HepG2 (cell line): Measurements from ENCODE around the gene MYLK2. TPM values are rescaled to one million over a fixed set of nuclear protein-coding genes. Genes with fewer than 3 reads are reported as not detected.

Source experiments
- ATAC-seq: fragments of 200-7000 bp; cut with Tn5 transposase; 3 replicates; pipeline ENCODE4 v1.9.1; 2020; ENCODE audit warnings: mild to moderate bottlenecking, moderate library complexity
- BruUV-seq: library from RNA; stranded (reverse); fragments of 400-500 nt; replicated peaks from 2 replicates; lab custom pipeline; 2021; lab: Mats Ljungman, UMichigan
- CTCF ChIA-PET: fragments of 300-600 bp; formaldehyde crosslinking; extraction: SDS; loops from one replicate; lab custom pipeline; 2021; ENCODE audit warnings: low total read pairs, inconsistent platforms, low intra/inter-chr PET ratio; lab: Yijun Ruan, JAX
- POLR2A ChIA-PET: fragments of 350-600 bp; sonication (Branson Sonifier 250); formaldehyde crosslinking; loops from one replicate; lab custom pipeline; 2020; ENCODE audit warnings: antibody characterized with exemption, inconsistent platforms; lab: Yijun Ruan, JAX
- DNase-seq: peaks from one replicate; pipeline ENCODE4 v3.0.0-alpha.2; 2015; ENCODE audit warnings: low spot score
- FAIRE-seq: peaks from 3 replicates; lab custom pipeline; 2011; peaks lifted over from hg19 to GRCh38; lab: Jason Lieb, UNC
- H2AFZ ChIP-seq: one replicate; pipeline ENCODE4 v1.6.1; 2011; ENCODE audit warnings: low read length, inconsistent platforms
- H3K27ac ChIP-seq: fragments of 300-600 bp; 3 replicates; pipeline ENCODE4 v1.8.0; 2011; ENCODE audit warnings: mixed run types, mild to moderate bottlenecking, mixed read lengths, low read length, inconsistent platforms; ENCODE audit not compliant: insufficient read depth; ENCODE audit errors: extremely low read length
- H3K27me3 ChIP-seq, 2 experiments: fragments of 200-600 bp in 1 of 2; 2 replicates in 1 of 2; 3 replicates in 1 of 2; pipeline versions ENCODE4 v1.6.0 to v1.8.0; 2011; ENCODE audit warnings: low read length in 2 of 2, mild to moderate bottlenecking in 2 of 2, moderate library complexity in 2 of 2, inconsistent platforms in 1 of 2; ENCODE audit not compliant: insufficient read depth in 2 of 2, control insufficient read depth in 1 of 2
- H3K36me3 ChIP-seq, 2 experiments: fragments of 200-600 bp in 1 of 2; replicated peaks in 1 of 2; 2 replicates in 1 of 2; 3 replicates in 1 of 2; pipeline versions ENCODE4 v1.5.1 to v1.8.0; 2011; ENCODE audit warnings: low read length in 2 of 2, inconsistent platforms in 1 of 2; ENCODE audit not compliant: insufficient read depth in 2 of 2, control insufficient read depth in 1 of 2
- H3K4me1 ChIP-seq: 2 replicates; pipeline ENCODE4 v1.5.1; 2012; ENCODE audit warnings: low read length, inconsistent platforms; ENCODE audit not compliant: insufficient read depth
- H3K4me2 ChIP-seq: 2 replicates; pipeline ENCODE4 v1.6.0; 2011; ENCODE audit warnings: low read depth, low read length, inconsistent platforms
- H3K4me3 ChIP-seq, 3 experiments: fragments of 200-600 bp in 1 of 3; sonication (generic), shearing (Covaris generic) in 1 of 3; replicated peaks in 1 of 3; 2 replicates each; pipeline ENCODE4 v1.5.1; 2011 to 2016; ENCODE audit warnings: low read length in 3 of 3, inconsistent platforms in 2 of 3, low read depth in 2 of 3, mild to moderate bottlenecking in 2 of 3, control low read depth in 1 of 3, mixed read lengths in 1 of 3; ENCODE audit not compliant: insufficient read depth in 1 of 3
- H3K79me2 ChIP-seq: one replicate; pipeline ENCODE4 v1.6.1; 2011; ENCODE audit warnings: low read length, inconsistent platforms; ENCODE audit not compliant: insufficient read depth
- H3K9ac ChIP-seq: 2 replicates; pipeline ENCODE4 v1.6.0; 2011; ENCODE audit warnings: mild to moderate bottlenecking, low read depth, low read length, inconsistent platforms; ENCODE audit not compliant: insufficient read depth
- H3K9me3 ChIP-seq: 2 replicates; pipeline ENCODE4 v1.5.1; 2012; ENCODE audit warnings: mild to moderate bottlenecking, low read length
- H4K20me1 ChIP-seq: 2 replicates; pipeline ENCODE4 v1.6.0; 2011; ENCODE audit warnings: inconsistent platforms, mild to moderate bottlenecking, low read length, moderate library complexity; ENCODE audit not compliant: insufficient read depth
- EED ChIP-seq: sonication (generic); formaldehyde crosslinking; IDR thresholded peaks from 2 replicates; pipeline ENCODE4 v1.5.0; 2020; ENCODE audit warnings: mild to moderate bottlenecking, missing genetic modification reagents
- FOXM1 ChIP-seq: sonication (generic); formaldehyde crosslinking; IDR thresholded peaks from 2 replicates; pipeline ENCODE4 v1.5.0; 2020; ENCODE audit warnings: missing genetic modification reagents
- HOXA7 ChIP-seq: sonication (generic); formaldehyde crosslinking; IDR thresholded peaks from 2 replicates; pipeline ENCODE4 v1.8.1; 2022; ENCODE audit warnings: mild to moderate bottlenecking, missing genetic modification reagents, moderate library complexity
- KLF16 ChIP-seq, 2 experiments: sonication (generic) in 1 of 2; formaldehyde crosslinking in 1 of 2; IDR thresholded peaks; 2 replicates each; pipeline versions ENCODE4 v1.6.1 to v1.8.0; 2016 to 2023; ENCODE audit warnings: missing genetic modification reagents in 2 of 2, missing compliant biosample characterization in 1 of 2
- NKX3-1 ChIP-seq: sonication (generic); formaldehyde crosslinking; IDR thresholded peaks from 2 replicates; pipeline ENCODE4 v1.5.0; 2020; ENCODE audit warnings: missing genetic modification reagents
- PITX1 ChIP-seq: sonication (generic); formaldehyde crosslinking; IDR thresholded peaks from 2 replicates; pipeline ENCODE4 v1.5.1; 2020; ENCODE audit warnings: mild to moderate bottlenecking, missing genetic modification reagents
- RNF219 ChIP-seq: sonication (generic); formaldehyde crosslinking; IDR thresholded peaks from 2 replicates; pipeline ENCODE4 v1.5.0; 2020; ENCODE audit warnings: mild to moderate bottlenecking, missing genetic modification reagents
- SRF ChIP-seq: IDR thresholded peaks from 2 replicates; pipeline ENCODE4 v1.6.1; 2011; ENCODE audit warnings: mild to moderate bottlenecking, low read depth, low read length, moderate library complexity
- TBL1XR1 ChIP-seq: fragments of 150-350 bp; IDR thresholded peaks from 2 replicates; pipeline ENCODE4 v1.6.1; 2014; ENCODE audit warnings: borderline replicate concordance, low read length; ENCODE audit not compliant: partially characterized antibody
- YEATS4 ChIP-seq: sonication (generic); formaldehyde crosslinking; IDR thresholded peaks from 2 replicates; pipeline ENCODE4 v1.4.0; 2020; ENCODE audit warnings: missing genetic modification reagents, borderline replicate concordance
- ZMAT5 ChIP-seq: sonication (generic); formaldehyde crosslinking; IDR thresholded peaks from 2 replicates; pipeline ENCODE4 v1.5.0; 2020; ENCODE audit warnings: mild to moderate bottlenecking, low read depth, missing genetic modification reagents, borderline replicate concordance
- ZNF232 ChIP-seq: sonication (generic); formaldehyde crosslinking; IDR thresholded peaks from 2 replicates; pipeline ENCODE4 v1.4.0; 2020; ENCODE audit warnings: missing genetic modification reagents, borderline replicate concordance
- ZNF24 ChIP-seq: fragments of 450-650 bp; IDR thresholded peaks from 2 replicates; pipeline ENCODE4 v1.6.1; 2017; ENCODE audit warnings: antibody characterized with exemption, mild to moderate bottlenecking
- ZNF3 ChIP-seq: IDR thresholded peaks from 2 replicates; pipeline ENCODE4 v1.7.0; 2017; ENCODE audit warnings: inconsistent platforms
- ZNF33A ChIP-seq: sonication (generic); formaldehyde crosslinking; IDR thresholded peaks from 2 replicates; pipeline ENCODE4 v1.5.1; 2020; ENCODE audit warnings: missing genetic modification reagents, mild to moderate bottlenecking, moderate library complexity, borderline replicate concordance
- ZNF564 ChIP-seq: sonication (generic); formaldehyde crosslinking; IDR thresholded peaks from 2 replicates; pipeline ENCODE4 v1.8.1; 2023; ENCODE audit warnings: mild to moderate bottlenecking, missing genetic modification reagents
- ZNF720 ChIP-seq: sonication (generic); formaldehyde crosslinking; IDR thresholded peaks from 2 replicates; pipeline ENCODE4 v1.4.0; 2020; ENCODE audit warnings: missing genetic modification reagents
- ZNF782 ChIP-seq: sonication (generic); formaldehyde crosslinking; IDR thresholded peaks from 2 replicates; pipeline ENCODE4 v1.4.0; 2020; ENCODE audit warnings: missing genetic modification reagents, mild to moderate bottlenecking, borderline replicate concordance
- ZNF891 ChIP-seq: sonication (generic); formaldehyde crosslinking; IDR thresholded peaks from 2 replicates; pipeline ENCODE4 v1.5.0; 2020; ENCODE audit warnings: mild to moderate bottlenecking, missing genetic modification reagents
- WGBS: methylation state at CpG from one replicate; pipeline ENCODE4 v1.1.6; 2017; ENCODE audit warnings: low lambda C conversion rate; 5-methylcytosine and 5-hydroxymethylcytosine counted together
- in situ Hi-C: cut with HindIII; loops from 2 replicates; pipeline ENCODE4 v1.10.0; 2017; ENCODE audit warnings: low pct_unique_long_range_greater_than_20kb; ENCODE audit not compliant: extremely low pct_ligation_motif_present
- intact Hi-C: fragments of 100-400 bp; cut with micrococcal nuclease; formaldehyde crosslinking; loops from one replicate; pipeline ENCODE4 v1.10.0; 2022; ENCODE audit not compliant: unreplicated experiment
- polyA plus RNA-seq, 8 experiments: library from polyadenylated mRNA; depleted of rRNA in 3 of 8; stranded (reverse) in 7 of 8; unstranded in 1 of 8; fragments of >200 nt; fragmentation: Illumina TruSeq in 4 of 8; extraction: Trizol in 4 of 8; gene quantifications; 2 replicates each; pipeline versions ENCODE4 v1.2.1 to v1.2.3, GENCODE V29; 2011 to 2016; ENCODE audit warnings: low read depth in 4 of 8, missing spikeins in 1 of 8, mixed read lengths in 1 of 8; ENCODE audit not compliant: insufficient read depth in 1 of 8
- total RNA-seq, 5 experiments: library from RNA; depleted of rRNA; stranded (reverse); fragments of >200 nt; fragmentation: Illumina TruSeq; extraction: Trizol; gene quantifications; 2 replicates each; pipeline ENCODE4 v1.2.3, GENCODE V29; 2016; ENCODE audit warnings: low read depth in 1 of 5

The MYLK2 gene
- total and polyA plus RNA-seq, 2 of the 13 experiments (the other 11 are each of a cell fraction or from before 2014, with no cell fraction given), result 0.27 TPM; not detected in 1

GRCh38 chr20:31871618-31871954 is 52.4 kb downstream of the MYLK2 start:
- no peak for DNase-seq
- Histone ChIP-seq H3K27me3 (peaks cover 14 to 53% of the 10 kb centered on the region in 2 experiments; a peak in 4 of 5 replicates), H2AFZ (no peak overlapping the region), H3K4me3 (no peak overlapping the region), H4K20me1 (no peaks in the 10 kb centered on the region), H3K9ac (no peak overlapping the region), H3K4me2 (no peak overlapping the region), H3K36me3 (no peaks in the 10 kb centered on the region), H3K4me1 (peaks cover 20% of the 10 kb centered on the region), H3K9me3 (no peaks in the 10 kb centered on the region), H3K79me2 (no peaks in the 10 kb centered on the region), H3K27ac (no peak overlapping the region)
- in situ Hi-C loops (no loop called here), intact Hi-C loops (no loop called here)
- ChIA-PET POLR2A (interaction anchor here (0.8 to 2.0 kb wide), 2 partner anchors 8 to 80 kb away, joined by 4 to 6 read pairs; partner anchors contain the start of gene PDRG1), CTCF (no interaction called here)
- no peak for ATAC-seq
- no peak for FAIRE-seq
- 71% methylated on average over 1 of the region's 1 CpG for WGBS
- no peak for TF ChIP-seq ZNF3
- no peak for TF ChIP-seq NKX3-1 (CRISPR knock-in tag)
- no peak for TF ChIP-seq PITX1
- no peak for TF ChIP-seq ZNF720 (CRISPR knock-in tag)
- TF ChIP-seq SRF, result no peak
- TF ChIP-seq ZNF891 (CRISPR knock-in tag), result no peak
- no peak for TF ChIP-seq ZNF24
- no peak for TF ChIP-seq ZMAT5
- no peak for TF ChIP-seq ZNF782 (CRISPR knock-in tag)
- no peak for TF ChIP-seq HOXA7 (CRISPR knock-in tag)
- TF ChIP-seq FOXM1, result no peak
- TF ChIP-seq, all 625 proteins: peak for 0
- BruUV-seq, result no TSS peak

GRCh38 chr20:31872406-31872805 is 53.2 kb downstream of the MYLK2 start:
- no TSS peak for BruUV-seq
- Histone ChIP-seq H3K9me3 (no peaks in the 10 kb centered on the region), H3K36me3 (no peaks in the 10 kb centered on the region), H3K4me1 (peaks cover 20% of the 10 kb centered on the region), H2AFZ (no peak overlapping the region), H3K27ac (no peak overlapping the region), H3K9ac (no peak overlapping the region), H3K79me2 (no peaks in the 10 kb centered on the region), H3K4me3 (no peak overlapping the region), H4K20me1 (no peaks in the 10 kb centered on the region), H3K27me3 (peaks cover 14 to 49% of the 10 kb centered on the region in 2 experiments; a peak in 4 of 5 replicates), H3K4me2 (no peak overlapping the region)
- in situ Hi-C loops (no loop called here), intact Hi-C loops (no loop called here)
- CTCF ChIA-PET, result no interaction called here
- no peak for DNase-seq
- 56% methylated on average over 6 of the region's 6 CpGs for WGBS
- no peak for ATAC-seq
- POLR2A ChIA-PET, result interaction anchor here (2.0 kb wide), 1 partner anchor 8 kb away, joined by 6 read pairs; no protein-coding TSS in a partner anchor
- no peak for FAIRE-seq
- TF ChIP-seq KLF16 (CRISPR knock-in tag; IDR thresholded peaks at IDR 0.05) (no peak), TBL1XR1 (no peak), ZNF232 (CRISPR knock-in tag) (no peak), ZNF33A (CRISPR knock-in tag) (no peak), EED (CRISPR knock-in tag) (no peak), ZNF564 (no peak), RNF219 (CRISPR knock-in tag) (no peak), YEATS4 (no peak)
